B cell (primary cell): ENCODE measurements around the gene TENM3.

Experiments
- EZH2 ChIP-seq: IDR thresholded peaks from 2 replicates; pipeline ENCODE4 v1.6.1; 2012; ENCODE audit warnings: borderline replicate concordance, low read depth, mild to moderate bottlenecking, moderate library complexity, low read length; ENCODE audit not compliant: insufficient read depth, poor library complexity, severe bottlenecking
- TF ChIP-seq, protein P1 (sequence below): fragments of 200-600 bp; IDR thresholded peaks from one replicate; pipeline ENCODE4 v1.8.0; 2022; ENCODE audit warnings: antibody characterized with exemption, mild to moderate bottlenecking

DNA sequence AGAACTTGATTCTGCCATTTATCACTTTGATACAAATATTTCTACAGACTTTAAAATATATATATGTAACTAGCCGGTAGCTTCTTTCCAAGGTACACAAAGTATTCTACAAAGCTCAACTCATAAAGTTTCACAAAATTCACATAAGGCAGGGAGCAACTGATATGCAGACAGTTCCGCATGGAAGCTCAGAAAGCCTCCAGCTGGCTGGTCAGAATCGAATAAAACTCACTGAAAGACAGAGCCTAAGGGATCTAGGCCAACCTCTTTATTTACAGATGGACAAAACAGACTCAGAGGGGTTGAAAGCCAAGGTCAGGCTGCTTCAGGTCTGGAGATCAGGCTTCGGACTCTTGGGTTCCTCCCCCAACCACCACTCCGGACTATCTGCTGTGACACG lies 543.8 kb downstream of the TENM3 start:
- TF ChIP-seq, protein P1, sequence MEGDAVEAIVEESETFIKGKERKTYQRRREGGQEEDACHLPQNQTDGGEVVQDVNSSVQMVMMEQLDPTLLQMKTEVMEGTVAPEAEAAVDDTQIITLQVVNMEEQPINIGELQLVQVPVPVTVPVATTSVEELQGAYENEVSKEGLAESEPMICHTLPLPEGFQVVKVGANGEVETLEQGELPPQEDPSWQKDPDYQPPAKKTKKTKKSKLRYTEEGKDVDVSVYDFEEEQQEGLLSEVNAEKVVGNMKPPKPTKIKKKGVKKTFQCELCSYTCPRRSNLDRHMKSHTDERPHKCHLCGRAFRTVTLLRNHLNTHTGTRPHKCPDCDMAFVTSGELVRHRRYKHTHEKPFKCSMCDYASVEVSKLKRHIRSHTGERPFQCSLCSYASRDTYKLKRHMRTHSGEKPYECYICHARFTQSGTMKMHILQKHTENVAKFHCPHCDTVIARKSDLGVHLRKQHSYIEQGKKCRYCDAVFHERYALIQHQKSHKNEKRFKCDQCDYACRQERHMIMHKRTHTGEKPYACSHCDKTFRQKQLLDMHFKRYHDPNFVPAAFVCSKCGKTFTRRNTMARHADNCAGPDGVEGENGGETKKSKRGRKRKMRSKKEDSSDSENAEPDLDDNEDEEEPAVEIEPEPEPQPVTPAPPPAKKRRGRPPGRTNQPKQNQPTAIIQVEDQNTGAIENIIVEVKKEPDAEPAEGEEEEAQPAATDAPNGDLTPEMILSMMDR = no peak
- no peak for TF ChIP-seq EZH2
